ENCODE data around the gene IL6R.

Gene IL6R

GRCh38 chr1:154398678-154399077, 6.5 kb upstream of the IL6R start:
- no peak for DNase-seq (ENCODE audit: low read depth)
- TF ChIP-seq CTCF (IDR thresholded peaks at IDR 0.05; ENCODE audit: low read depth, low read length) = no peak
- H3K4me3 ChIP-seq (ENCODE audit: low read depth, low read length) = no peak overlapping the region

DNA sequence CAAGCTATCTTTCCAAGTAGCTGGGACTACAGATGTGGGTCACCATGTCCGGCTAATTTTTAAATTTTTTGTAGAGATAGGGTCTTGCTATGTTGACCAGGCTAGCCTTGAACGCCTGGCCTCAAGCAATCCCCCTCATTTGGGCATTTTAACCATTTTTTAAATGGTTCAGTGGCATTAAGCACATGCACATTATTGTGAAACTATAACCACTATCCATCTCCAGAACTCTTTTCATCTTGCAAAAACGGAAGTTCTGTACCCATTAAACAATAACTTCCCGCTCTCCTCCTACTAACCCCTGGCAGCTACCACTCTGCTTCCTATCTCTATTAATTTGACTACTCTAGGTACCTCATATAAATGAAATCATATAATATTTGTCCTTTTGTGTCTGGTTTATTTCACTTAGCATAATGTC, 4.8 kb upstream of the IL6R start:
- H3K4me3 ChIP-seq (ENCODE audit: low read depth, low read length) = no peak overlapping the region
- peak; percentile 86 for DNase-seq (ENCODE audit: low read depth)
- TF ChIP-seq POLR2A (IDR thresholded peaks at IDR 0.05; ENCODE audit: extremely low read depth, insufficient read length) (no peak), MAX (IDR thresholded peaks at IDR 0.05; ENCODE audit: low read depth, low read length) (peak; percentile 74), MYC (IDR thresholded peaks at IDR 0.05; ENCODE audit: low read depth, low read length) (peak; percentile 78), CTCF (IDR thresholded peaks at IDR 0.05; ENCODE audit: low read depth, low read length) (no peak)

GRCh38 chr1:154402409-154402921, 2.7 kb upstream of the IL6R start:
- no peak overlapping the region for H3K4me3 ChIP-seq (ENCODE audit: low read depth, low read length)
- no peak for TF ChIP-seq CTCF (IDR thresholded peaks at IDR 0.05; ENCODE audit: low read depth, low read length)
- no peak for TF ChIP-seq MAX (IDR thresholded peaks at IDR 0.05; ENCODE audit: low read depth, low read length)
- no peak for TF ChIP-seq POLR2A (IDR thresholded peaks at IDR 0.05; ENCODE audit: extremely low read depth, insufficient read length)
- no peak for TF ChIP-seq MYC (IDR thresholded peaks at IDR 0.05; ENCODE audit: low read depth, low read length)
- DNase-seq (ENCODE audit: low read depth) = no peak

DNA sequence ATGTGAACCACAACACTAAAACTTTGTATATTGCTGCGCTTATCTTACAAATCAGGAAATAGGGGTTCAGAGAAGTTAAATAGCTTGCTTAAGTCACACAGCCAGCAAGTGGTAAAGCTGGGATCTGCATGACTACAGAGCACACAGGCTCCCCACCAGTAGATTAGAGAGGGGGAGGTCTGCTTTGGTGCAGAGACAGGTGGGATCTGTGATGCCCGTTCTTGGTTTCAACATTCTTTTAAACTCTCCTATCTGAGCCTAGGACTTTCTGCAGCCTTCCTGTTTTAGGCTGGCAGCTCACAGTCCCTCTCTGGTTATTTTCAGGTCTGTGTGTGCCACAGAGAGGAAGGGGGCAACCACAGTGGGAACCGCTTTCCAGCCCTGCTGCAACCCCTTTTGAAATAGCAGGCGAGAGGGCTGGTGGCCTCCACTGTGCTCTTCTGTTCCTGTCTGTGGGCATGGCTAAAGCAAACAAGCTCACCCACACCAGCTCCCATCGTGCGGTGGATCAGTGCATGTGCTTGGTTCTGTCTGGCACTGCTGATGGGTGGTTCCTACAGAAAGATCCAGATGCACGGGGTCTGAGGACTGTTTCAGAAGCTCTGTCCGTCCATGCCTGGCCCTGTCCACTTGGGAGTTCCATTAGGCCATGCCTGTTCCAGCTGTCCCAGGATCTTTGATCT, 1.7 kb upstream of the IL6R start:
- DNase-seq (ENCODE audit: low read depth) = peak; percentile 94
- TF ChIP-seq MAX (IDR thresholded peaks at IDR 0.05; ENCODE audit: low read depth, low read length) (peak; percentile 47), CTCF (IDR thresholded peaks at IDR 0.05; ENCODE audit: low read depth, low read length) (no peak)
- H3K4me3 ChIP-seq (ENCODE audit: low read depth, low read length) = no peak overlapping the region

DNA sequence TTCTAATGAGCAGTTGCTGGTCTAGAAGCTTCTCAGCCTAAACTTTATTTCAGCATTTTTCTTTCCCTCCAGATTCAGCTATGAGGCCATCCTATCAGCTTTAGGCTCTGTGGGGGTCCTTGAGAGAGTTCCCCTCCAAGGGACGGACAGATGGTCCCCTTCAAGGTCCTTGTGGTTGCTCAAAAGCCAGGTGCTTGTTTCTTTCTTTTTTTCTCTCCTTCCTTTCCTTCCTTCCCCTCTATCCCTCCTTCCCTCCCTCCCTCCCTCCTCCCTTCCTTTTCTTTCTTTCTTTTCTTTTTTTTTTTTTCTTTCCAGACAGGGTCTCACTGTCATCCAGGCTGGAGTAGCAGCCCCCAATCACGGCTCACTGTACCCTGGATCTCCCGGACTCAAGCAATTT, 1.2 kb upstream of the IL6R start:
- H3K4me3 ChIP-seq (ENCODE audit: low read depth, low read length) = no peak overlapping the region
- DNase-seq (ENCODE audit: low read depth) = no peak
- TF ChIP-seq POLR2A (IDR thresholded peaks at IDR 0.05; ENCODE audit: extremely low read depth, insufficient read length) = no peak
- TF ChIP-seq CTCF (IDR thresholded peaks at IDR 0.05; ENCODE audit: low read depth, low read length) = no peak
- no peak for TF ChIP-seq MYC (IDR thresholded peaks at IDR 0.05; ENCODE audit: low read depth, low read length)
- no peak for TF ChIP-seq MAX (IDR thresholded peaks at IDR 0.05; ENCODE audit: low read depth, low read length)

DNA sequence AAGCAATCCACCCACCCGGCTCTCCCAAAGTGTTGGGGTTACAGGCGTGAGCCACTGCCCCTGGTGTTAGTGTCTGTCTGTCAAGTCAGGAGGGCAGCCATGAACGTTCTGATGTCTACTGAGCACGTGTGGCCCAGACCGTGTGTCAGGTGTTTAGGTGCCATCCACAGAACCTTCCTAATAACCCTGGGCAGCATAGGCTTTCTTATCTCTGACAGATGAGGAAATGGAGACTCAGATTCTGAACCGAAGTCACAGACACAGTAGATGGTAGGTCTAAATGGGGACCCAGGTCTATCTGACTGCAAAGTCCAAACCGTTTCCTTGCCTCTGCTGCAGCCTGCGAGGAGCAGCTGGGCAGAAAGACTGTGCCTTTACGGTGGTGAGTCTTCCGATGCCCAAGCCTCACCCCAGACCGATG, 622 bp upstream of the IL6R start:
- DNase-seq (ENCODE audit: low read depth) = peak; percentile 70
- TF ChIP-seq MAX (IDR thresholded peaks at IDR 0.05; ENCODE audit: low read depth, low read length) (peak; percentile 65), POLR2A (IDR thresholded peaks at IDR 0.05; ENCODE audit: extremely low read depth, insufficient read length) (no peak), MYC (IDR thresholded peaks at IDR 0.05; ENCODE audit: low read depth, low read length) (peak; percentile 57; the same call in 1 of the 2 replicates), CTCF (IDR thresholded peaks at IDR 0.05; ENCODE audit: low read depth, low read length) (no peak)
- H3K4me3 ChIP-seq (ENCODE audit: low read depth, low read length) = peak overlapping the region; percentile 45

All from NB4 (cell line).